Endodermal cell (in vitro differentiated cells): Measurements from ENCODE around the gene ADSS1. TPM values are rescaled to one million over a fixed set of nuclear protein-coding genes. Genes with fewer than 3 reads are reported as not detected.

ENCODE experiments used
- DNase-seq: peaks from one replicate; pipeline ENCODE4 v3.0.0-alpha.2; 2017
- H3K27ac ChIP-seq: 2 replicates; pipeline ENCODE4 v1.5.1; 2013; ENCODE audit warnings: mild to moderate bottlenecking, low read depth, low read length, moderate library complexity
- H3K27me3 ChIP-seq: 2 replicates; pipeline ENCODE4 v1.6.1; 2013; ENCODE audit warnings: mild to moderate bottlenecking, low read length, moderate library complexity; ENCODE audit not compliant: insufficient read depth, control insufficient read depth, poor library complexity, severe bottlenecking
- H3K36me3 ChIP-seq: 2 replicates; pipeline ENCODE4 v1.7.0; 2013; ENCODE audit warnings: mild to moderate bottlenecking, low read length, moderate library complexity; ENCODE audit not compliant: control insufficient read depth, insufficient read depth
- H3K4me1 ChIP-seq: one replicate; pipeline ENCODE4 v1.7.0; 2013; ENCODE audit warnings: low read length; ENCODE audit not compliant: control insufficient read depth, insufficient read depth
- H3K4me3 ChIP-seq: 2 replicates; pipeline ENCODE4 v1.5.1; 2013; ENCODE audit warnings: mild to moderate bottlenecking, low read length, moderate library complexity
- H3K9ac ChIP-seq: 2 replicates; pipeline ENCODE4 v1.6.1; 2013; ENCODE audit warnings: mild to moderate bottlenecking, low read length, moderate library complexity; ENCODE audit not compliant: poor library complexity, severe bottlenecking; ENCODE audit errors: extremely low read depth
- H3K9me3 ChIP-seq: 2 replicates; pipeline ENCODE4 v1.6.1; 2013; ENCODE audit warnings: mild to moderate bottlenecking, low read length, moderate library complexity; ENCODE audit not compliant: control insufficient read depth
- H3K27ac Mint-ChIP-seq: 2 replicates; pipeline ENCODE4 v1.8.0; 2020; ENCODE audit warnings: mixed read lengths
- H3K27me3 Mint-ChIP-seq: 2 replicates; pipeline ENCODE4 v1.8.0; 2021; ENCODE audit warnings: mild to moderate bottlenecking, mixed read lengths; ENCODE audit not compliant: insufficient read depth
- H3K36me3 Mint-ChIP-seq: 2 replicates; pipeline ENCODE4 v1.8.0; 2020; ENCODE audit warnings: low read depth, mixed read lengths
- H3K4me1 Mint-ChIP-seq: 2 replicates; pipeline ENCODE4 v1.8.0; 2020; ENCODE audit warnings: mixed read lengths
- H3K4me3 Mint-ChIP-seq: 2 replicates; pipeline ENCODE4 v1.8.0; 2020; ENCODE audit warnings: mild to moderate bottlenecking, moderate library complexity, mixed read lengths
- H3K9me3 Mint-ChIP-seq: 2 replicates; pipeline ENCODE4 v1.8.0; 2020; ENCODE audit warnings: mild to moderate bottlenecking, mixed read lengths
- CTCF ChIP-seq: fragments of 200-600 bp; sonication (generic); conservative IDR thresholded peaks from 2 replicates; pipeline ENCODE4 v1.5.0; 2021; ENCODE audit warnings: antibody characterized with exemption, mild to moderate bottlenecking
- WGBS, 2 experiments: methylation state at CpG; one replicate each; pipeline versions ENCODE4 v1.1.5 to v1.1.7; 2013; ENCODE audit warnings: missing lambda C conversion rate in 2 of 2, mixed read lengths in 1 of 2; ENCODE audit not compliant: insufficient coverage in 1 of 2, insufficient read length in 1 of 2; 5-methylcytosine and 5-hydroxymethylcytosine counted together
- total RNA-seq, 2 donors: library from RNA; stranded (reverse); fragmentation: NEBNext Ultra II Directional in 1 of 2; extraction: Animal tissue kit (Norgen Biotek cat#: 25700) in 1 of 2; gene quantifications; 2 replicates in 1 of 2; 3 replicates in 1 of 2; pipeline ENCODE4 v1.2.1, GENCODE V29; 2021

Gene ADSS1
- total RNA-seq, 2 donors from 2014 or later: 15.8 to 31.0 TPM

GRCh38 chr14:104734601-104734990 is 10.6 kb downstream of the ADSS1 start:
- no peak overlapping the region for H3K27ac ChIP-seq
- no peaks in the 10 kb centered on the region for H3K36me3 Mint-ChIP-seq
- H3K4me1 Mint-ChIP-seq: no peaks in the 10 kb centered on the region
- DNase-seq: no peak
- no peak overlapping the region for H3K4me3 Mint-ChIP-seq
- no peak overlapping the region for H3K4me3 ChIP-seq
- TF ChIP-seq CTCF: no peak
- H3K9me3 ChIP-seq: no peaks in the 10 kb centered on the region
- no peak overlapping the region for H3K27ac Mint-ChIP-seq
- 93 to 98% methylated on average over 7 to 9 of the region's 9 CpGs for WGBS, 2 experiments
- H3K36me3 ChIP-seq: no peaks in the 10 kb centered on the region
- H3K27me3 ChIP-seq: no peaks in the 10 kb centered on the region
- no peaks in the 10 kb centered on the region for H3K27me3 Mint-ChIP-seq
- H3K9me3 Mint-ChIP-seq: no peaks in the 10 kb centered on the region
- no peak overlapping the region for H3K9ac ChIP-seq
- H3K4me1 ChIP-seq: no peaks in the 10 kb centered on the region

- Mint-ChIP-seq H3K27ac (no peak overlapping the region), H3K4me3 (no peak overlapping the region), H3K27me3 (no peaks in the 10 kb centered on the region), H3K9me3 (no peaks in the 10 kb centered on the region), H3K4me1 (no peaks in the 10 kb centered on the region), H3K36me3 (peaks cover 4% of the 10 kb centered on the region)
- H3K27ac ChIP-seq: no peak overlapping the region
- H3K9me3 ChIP-seq: no peaks in the 10 kb centered on the region
- TF ChIP-seq CTCF: no peak
- H3K4me3 ChIP-seq: no peak overlapping the region
- no peak for DNase-seq
- H3K4me1 ChIP-seq: no peaks in the 10 kb centered on the region
- no peaks in the 10 kb centered on the region for H3K36me3 ChIP-seq
- H3K9ac ChIP-seq: no peak overlapping the region
- no peaks in the 10 kb centered on the region for H3K27me3 ChIP-seq
- 88% methylated on average over 29 to 31 of the region's 31 CpGs for WGBS, 2 experiments
Measured at GRCh38 chr14:104734991-104735779, 11.2 kb downstream of the ADSS1 start.

- Mint-ChIP-seq H3K27ac (no peak overlapping the region), H3K4me3 (no peak overlapping the region), H3K4me1 (no peaks in the 10 kb centered on the region), H3K27me3 (no peaks in the 10 kb centered on the region), H3K9me3 (no peaks in the 10 kb centered on the region), H3K36me3 (peaks cover 8% of the 10 kb centered on the region)
- no peak for DNase-seq
- Histone ChIP-seq H3K36me3 (no peaks in the 10 kb centered on the region), H3K4me3 (no peak overlapping the region), H3K4me1 (no peaks in the 10 kb centered on the region), H3K9me3 (no peaks in the 10 kb centered on the region), H3K27ac (no peak overlapping the region), H3K9ac (no peak overlapping the region), H3K27me3 (no peaks in the 10 kb centered on the region)
- WGBS, 2 experiments: 91% methylated on average over 10 to 26 of the region's 26 CpGs
- no peak for TF ChIP-seq CTCF
Measured at GRCh38 chr14:104735830-104736642, 12.0 kb downstream of the ADSS1 start.
